Tibial nerve (tissue), 4 donors: Measurements from ENCODE around the gene LYPD4. TPM values are rescaled to one million over a fixed set of nuclear protein-coding genes. Genes with fewer than 3 reads are reported as not detected.

Experiments
- DNase-seq, 2 donors: peaks; one replicate each; pipeline ENCODE4 v3.0.0-alpha.2; 2019; ENCODE audit warnings: low spot score in 2 of 2
- H3K27ac ChIP-seq, 4 donors: fragments of 200-600 bp; sonication (generic) in 3 of 4; one replicate each; pipeline ENCODE4 v1.5.1; 2017 to 2019; ENCODE audit warnings: mild to moderate bottlenecking in 1 of 4
- H3K27me3 ChIP-seq, 2 donors: fragments of 200-600 bp; sonication (generic) in 1 of 2; one replicate each; pipeline versions ENCODE4 v1.5.1 to v1.6.0; 2017 to 2019
- H3K36me3 ChIP-seq, 3 donors: fragments of 200-600 bp; sonication (generic); one replicate each; pipeline ENCODE4 v1.5.1; 2018 to 2019
- H3K4me1 ChIP-seq, 4 donors: fragments of 200-600 bp; sonication (generic) in 3 of 4; one replicate each; pipeline ENCODE4 v1.5.1; 2017 to 2019
- H3K4me3 ChIP-seq, 4 donors: fragments of 200-600 bp; sonication (generic) in 3 of 4; one replicate each; pipeline ENCODE4 v1.5.1; 2017 to 2019; ENCODE audit warnings: mild to moderate bottlenecking in 1 of 4, moderate library complexity in 1 of 4
- H3K9me3 ChIP-seq, 4 donors: fragments of 200-600 bp; sonication (generic) in 3 of 4; one replicate each; pipeline ENCODE4 v1.5.1; 2017 to 2019
- EP300 ChIP-seq, 2 donors: sonication (generic); formaldehyde crosslinking; IDR thresholded peaks; one replicate each; pipeline ENCODE4 v1.6.1; 2017; ENCODE audit warnings: antibody characterized with exemption in 2 of 2, mild to moderate bottlenecking in 1 of 2
- POLR2A ChIP-seq, 2 donors: fragments of 450-650 bp; IDR thresholded peaks; one replicate each; pipeline ENCODE4 v1.6.1; 2017; ENCODE audit warnings: antibody characterized with exemption in 2 of 2, mild to moderate bottlenecking in 2 of 2, moderate library complexity in 2 of 2
- WGBS, 2 donors: methylation state at CpG; one replicate each; pipeline ENCODE4 v1.1.5; 2018; 5-methylcytosine and 5-hydroxymethylcytosine counted together
- total RNA-seq, 4 donors: library from RNA; depleted of rRNA; stranded (reverse); fragments of >200 nt; gene quantifications; one replicate each; pipeline ENCODE4 v1.1.0, GENCODE V29; 2016
- TF ChIP-seq, protein P1 (sequence below), 5 experiments: fragments of 200-600 bp in 3 of 5; fragments of 450-650 bp in 2 of 5; sonication (generic) in 3 of 5; IDR thresholded peaks; one replicate each; pipeline ENCODE4 v1.5.1; 2016 to 2019; ENCODE audit warnings: antibody characterized with exemption in 5 of 5, mild to moderate bottlenecking in 3 of 5, moderate library complexity in 2 of 5

Gene LYPD4
- total RNA-seq, 4 donors from 2014 or later = not detected

DNA sequence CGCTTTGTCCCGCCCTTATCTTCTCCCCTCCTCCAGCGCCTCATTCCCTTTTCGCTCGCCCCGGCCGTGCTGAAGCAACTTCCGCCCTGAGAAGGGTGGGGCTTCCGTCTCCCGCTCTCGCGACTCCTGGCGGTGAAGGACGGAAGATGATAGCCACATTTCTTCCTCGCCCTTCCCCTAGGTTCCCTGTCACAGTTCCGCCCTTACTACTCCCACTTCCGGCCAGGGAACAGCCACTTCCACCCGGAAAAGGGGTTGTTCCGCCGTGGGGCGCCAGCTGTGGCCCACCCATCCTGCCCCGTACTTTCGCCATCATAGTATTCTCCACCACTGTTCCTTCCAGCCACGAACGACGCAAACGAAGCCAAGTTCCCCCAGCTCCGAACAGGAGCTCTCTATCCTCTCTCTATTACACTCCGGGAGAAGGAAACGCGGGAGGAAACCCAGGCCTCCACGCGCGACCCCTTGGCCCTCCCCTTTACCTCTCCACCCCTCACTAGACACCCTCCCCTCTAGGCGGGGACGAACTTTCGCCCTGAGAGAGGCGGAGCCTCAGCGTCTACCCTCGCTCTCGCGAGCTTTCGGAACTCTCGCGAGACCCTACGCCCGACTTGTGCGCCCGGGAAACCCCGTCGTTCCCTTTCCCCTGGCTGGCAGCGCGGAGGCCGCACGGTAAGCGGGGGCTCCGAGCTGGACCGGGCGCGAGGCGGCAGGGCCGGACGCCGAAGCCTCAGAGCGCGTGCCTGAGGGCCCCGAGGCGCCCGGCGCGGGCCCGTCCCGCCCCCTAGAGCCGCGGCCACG, 15.3 kb upstream of the LYPD4 start, which contains the start of gene RPS19:
Gene RPS19, plus strand, starts transcription at position 638 of the 801 bp plus-strand sequence. CDS start 520 bp downstream, outside the sequence.
- peak within 1 kb of the TSS; percentile 66 to 98 (median 94) for H3K4me3 ChIP-seq
- 0% methylated on average over 47 to 63 of the region's 76 CpGs for WGBS, 2 donors

DNA sequence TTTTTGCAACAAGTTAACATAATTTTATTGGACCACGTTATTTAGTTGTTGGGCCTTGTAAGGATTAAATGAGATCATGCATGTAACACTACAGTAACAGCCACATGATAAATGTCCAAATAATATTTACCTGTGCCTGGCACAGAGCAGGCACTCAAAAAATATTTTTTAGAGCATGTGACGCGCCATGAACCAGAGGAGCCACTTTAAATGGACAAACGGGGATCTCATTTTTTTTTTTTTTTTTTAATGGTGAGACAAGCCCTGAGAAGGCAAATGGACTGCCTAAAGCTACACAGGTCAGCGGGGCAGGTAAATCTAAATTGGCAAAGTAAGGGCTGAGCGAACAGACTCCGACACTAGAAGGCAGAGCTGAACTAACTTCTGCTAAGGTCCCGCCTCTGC, 14.7 kb upstream of the LYPD4 start:
- Histone ChIP-seq H3K4me3 (peak overlapping the region in 3 of 4 donors; percentile 15 to 98 (median 66)), H3K27me3 (peaks cover 0 to 14% of the 10 kb centered on the region in 2 donors), H3K9me3 (no peaks in the 10 kb centered on the region), H3K36me3 (peaks cover 0 to 30% (median 0%) of the 10 kb centered on the region in 3 donors), H3K27ac (peak overlapping the region in 3 of 4 donors; percentile 89 to 98 (median 97)), H3K4me1 (peaks cover 3 to 40% (median 32%) of the 10 kb centered on the region in 4 donors)
- no peak for DNase-seq
- WGBS, 2 donors = 4 to 5% methylated on average over 8 of the region's 8 CpGs
- TF ChIP-seq EP300 (IDR thresholded peaks at IDR 0.05) = no peak
- TF ChIP-seq, protein P1, sequence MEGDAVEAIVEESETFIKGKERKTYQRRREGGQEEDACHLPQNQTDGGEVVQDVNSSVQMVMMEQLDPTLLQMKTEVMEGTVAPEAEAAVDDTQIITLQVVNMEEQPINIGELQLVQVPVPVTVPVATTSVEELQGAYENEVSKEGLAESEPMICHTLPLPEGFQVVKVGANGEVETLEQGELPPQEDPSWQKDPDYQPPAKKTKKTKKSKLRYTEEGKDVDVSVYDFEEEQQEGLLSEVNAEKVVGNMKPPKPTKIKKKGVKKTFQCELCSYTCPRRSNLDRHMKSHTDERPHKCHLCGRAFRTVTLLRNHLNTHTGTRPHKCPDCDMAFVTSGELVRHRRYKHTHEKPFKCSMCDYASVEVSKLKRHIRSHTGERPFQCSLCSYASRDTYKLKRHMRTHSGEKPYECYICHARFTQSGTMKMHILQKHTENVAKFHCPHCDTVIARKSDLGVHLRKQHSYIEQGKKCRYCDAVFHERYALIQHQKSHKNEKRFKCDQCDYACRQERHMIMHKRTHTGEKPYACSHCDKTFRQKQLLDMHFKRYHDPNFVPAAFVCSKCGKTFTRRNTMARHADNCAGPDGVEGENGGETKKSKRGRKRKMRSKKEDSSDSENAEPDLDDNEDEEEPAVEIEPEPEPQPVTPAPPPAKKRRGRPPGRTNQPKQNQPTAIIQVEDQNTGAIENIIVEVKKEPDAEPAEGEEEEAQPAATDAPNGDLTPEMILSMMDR (IDR thresholded peaks at IDR 0.05) = no peak
- no peak for TF ChIP-seq POLR2A (IDR thresholded peaks at IDR 0.05)

More for the DNA sequence above, 15.3 kb upstream of the LYPD4 start, which contains the start of gene RPS19:
- Histone ChIP-seq H3K9me3 (no peaks in the 10 kb centered on the region), H3K36me3 (peaks cover 0 to 36% (median 0%) of the 10 kb centered on the region in 3 donors), H3K27me3 (peaks cover 0 to 8% of the 10 kb centered on the region in 2 donors), H3K4me1 (peaks cover 3 to 46% (median 32%) of the 10 kb centered on the region in 4 donors), H3K27ac (peak within 1 kb of the TSS; percentile 85 to 98 (median 93))
- DNase-seq = peak; percentile 98 to 99
- TF ChIP-seq, protein P1 (IDR thresholded peaks at IDR 0.05) = peak; percentile 74 to 95 (median 92)
- TF ChIP-seq EP300 (IDR thresholded peaks at IDR 0.05) (peak; percentile 89 to 93), POLR2A (IDR thresholded peaks at IDR 0.05) (peak; percentile 61 to 79)

DNA sequence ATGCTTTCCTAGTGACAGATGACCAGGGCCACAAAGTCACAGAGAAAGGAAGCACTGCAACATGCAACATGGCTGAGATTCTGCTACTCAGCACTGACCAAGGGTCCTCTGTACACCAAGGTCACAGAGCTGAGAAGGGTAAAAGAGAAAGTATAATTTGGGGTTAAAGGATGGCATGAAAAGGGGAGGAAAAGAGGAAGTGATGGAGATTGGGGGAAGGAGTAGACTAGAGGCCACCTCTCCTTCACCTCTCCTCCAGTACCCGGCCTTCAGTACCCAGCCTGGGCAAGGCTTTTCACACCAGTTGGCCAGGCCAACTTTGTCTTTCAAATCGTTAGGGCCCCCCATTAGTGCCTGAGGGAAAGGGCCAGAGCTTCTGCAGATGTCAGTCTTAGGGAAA, 9.3 kb upstream of the LYPD4 start:
- Histone ChIP-seq H3K9me3 (no peaks in the 10 kb centered on the region), H3K36me3 (no peaks in the 10 kb centered on the region), H3K27me3 (peaks cover 0 to 41% of the 10 kb centered on the region in 2 donors), H3K4me1 (no peaks in the 10 kb centered on the region), H3K27ac (no peak overlapping the region), H3K4me3 (no peak overlapping the region)
- no peak for DNase-seq
- 33 to 62% methylated on average over 2 of the region's 2 CpGs for WGBS, 2 donors
- TF ChIP-seq, protein P1 (IDR thresholded peaks at IDR 0.05) = no peak
- TF ChIP-seq POLR2A (IDR thresholded peaks at IDR 0.05) = no peak
- no peak for TF ChIP-seq EP300 (IDR thresholded peaks at IDR 0.05)

DNA sequence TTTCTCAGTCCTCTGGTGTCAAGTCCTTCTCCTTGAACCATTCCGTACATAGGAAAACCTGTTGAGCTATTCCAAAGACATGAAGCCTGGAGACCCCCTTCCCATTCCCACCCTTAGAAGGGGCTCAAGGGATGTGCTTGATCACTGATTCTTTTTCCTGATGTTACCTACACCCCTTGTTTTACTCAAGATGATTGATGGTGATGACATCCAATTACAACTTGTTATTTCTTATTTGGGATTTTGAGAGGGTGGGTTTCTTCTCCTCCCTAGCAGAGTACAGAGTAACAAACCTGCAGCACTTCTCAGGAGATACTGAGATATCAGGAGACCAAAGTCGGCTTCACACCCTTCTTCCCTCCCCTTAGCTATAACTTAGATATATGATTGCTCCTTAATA, 8.9 kb upstream of the LYPD4 start:
- H3K9me3 ChIP-seq = no peaks in the 10 kb centered on the region
- WGBS, 2 donors = 74 to 88% methylated on average over 2 of the region's 2 CpGs
- no peak overlapping the region for H3K4me3 ChIP-seq
- no peak for DNase-seq
- H3K27ac ChIP-seq = no peak overlapping the region
- H3K36me3 ChIP-seq = no peaks in the 10 kb centered on the region
- no peaks in the 10 kb centered on the region for H3K4me1 ChIP-seq
- peaks cover 0 to 41% of the 10 kb centered on the region in 2 donors for H3K27me3 ChIP-seq
- TF ChIP-seq POLR2A (IDR thresholded peaks at IDR 0.05) (no peak), EP300 (IDR thresholded peaks at IDR 0.05) (no peak)
- TF ChIP-seq, protein P1 (IDR thresholded peaks at IDR 0.05) = no peak

DNA sequence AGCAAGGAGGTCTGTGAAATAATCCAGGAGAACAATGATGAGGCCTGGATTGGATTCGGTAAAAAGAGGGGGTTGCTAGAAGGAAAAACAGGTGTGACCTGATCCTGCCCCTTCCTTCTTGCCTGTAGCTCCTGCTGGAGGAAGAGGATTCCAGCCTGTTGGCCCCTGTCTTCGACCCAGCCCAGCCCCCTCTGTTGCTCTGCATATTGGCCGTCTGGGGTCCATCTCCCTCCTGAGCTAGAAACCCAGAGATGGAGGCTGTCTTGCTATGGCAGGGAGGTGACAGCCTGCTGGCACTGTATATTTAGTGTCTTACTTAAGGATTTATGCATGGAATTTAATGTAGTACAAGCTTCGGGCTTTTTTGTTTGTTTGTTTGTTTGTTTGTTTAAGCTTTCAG, 7.0 kb upstream of the LYPD4 start:
- Histone ChIP-seq H3K36me3 (no peaks in the 10 kb centered on the region), H3K4me1 (no peaks in the 10 kb centered on the region), H3K4me3 (no peak overlapping the region), H3K27ac (no peak overlapping the region), H3K9me3 (no peaks in the 10 kb centered on the region), H3K27me3 (peaks cover 0 to 43% of the 10 kb centered on the region in 2 donors)
- DNase-seq = no peak
- 28 to 38% methylated on average over 4 of the region's 4 CpGs for WGBS, 2 donors
- no peak for TF ChIP-seq EP300 (IDR thresholded peaks at IDR 0.05)
- no peak for TF ChIP-seq POLR2A (IDR thresholded peaks at IDR 0.05)
- TF ChIP-seq, protein P1 (IDR thresholded peaks at IDR 0.05) = no peak
